Mesenchymal stem cell (in vitro differentiated cells and primary cell): ENCODE measurements around the gene REXO5.

Source experiments
- DNase-seq: peaks from one replicate; pipeline ENCODE4 v3.0.0-alpha.2; 2013
- H2AFZ ChIP-seq: one replicate; pipeline ENCODE4 v1.6.1; 2013; ENCODE audit warnings: low read depth, mild to moderate bottlenecking, control low read depth, inconsistent platforms, low read length, moderate library complexity
- H2AK5ac ChIP-seq: 2 replicates; pipeline ENCODE4 v1.6.1; 2013; ENCODE audit warnings: low read length, moderate library complexity, mild to moderate bottlenecking, inconsistent platforms; ENCODE audit not compliant: severe bottlenecking
- H2BK120ac ChIP-seq: one replicate; pipeline ENCODE4 v1.6.1; 2013; ENCODE audit warnings: low read depth, mild to moderate bottlenecking, inconsistent platforms, low read length, moderate library complexity
- H2BK12ac ChIP-seq, 2 experiments: one replicate each; pipeline ENCODE4 v1.6.1; 2013; ENCODE audit warnings: inconsistent platforms in 2 of 2, low read length in 2 of 2, mild to moderate bottlenecking in 2 of 2, moderate library complexity in 2 of 2, control low read depth in 1 of 2
- H2BK15ac ChIP-seq: one replicate; pipeline ENCODE4 v1.6.1; 2013; ENCODE audit warnings: mild to moderate bottlenecking, low read depth, inconsistent platforms; ENCODE audit not compliant: poor library complexity, severe bottlenecking
- H2BK5ac ChIP-seq: 2 replicates; pipeline ENCODE4 v1.6.1; 2013; ENCODE audit warnings: low read depth, mild to moderate bottlenecking, low read length, control low read depth, inconsistent platforms; ENCODE audit not compliant: poor library complexity, severe bottlenecking
- H3K14ac ChIP-seq, 2 experiments: one replicate each; pipeline ENCODE4 v1.6.1; 2013; ENCODE audit warnings: inconsistent platforms in 2 of 2, low read length in 2 of 2, control low read depth in 1 of 2, mild to moderate bottlenecking in 1 of 2, moderate library complexity in 1 of 2
- H3K18ac ChIP-seq, 2 experiments: one replicate each; pipeline ENCODE4 v1.6.1; 2013; ENCODE audit warnings: inconsistent platforms in 2 of 2, low read length in 2 of 2, control low read depth in 1 of 2, low read depth in 1 of 2, mild to moderate bottlenecking in 1 of 2
- H3K23ac ChIP-seq, 2 experiments: one replicate each; pipeline ENCODE4 v1.6.1; 2013; ENCODE audit warnings: inconsistent platforms in 2 of 2, low read length in 2 of 2, mild to moderate bottlenecking in 2 of 2, moderate library complexity in 2 of 2, control low read depth in 1 of 2
- H3K27ac ChIP-seq: 2 replicates; pipeline ENCODE4 v1.5.1; 2013; ENCODE audit warnings: mild to moderate bottlenecking, moderate library complexity, low read length, control low read depth, inconsistent platforms; ENCODE audit not compliant: poor library complexity, severe bottlenecking
- H3K27me3 ChIP-seq, 2 experiments: 2 replicates each; pipeline versions ENCODE4 v1.6.1 to v1.7.0; 2013; ENCODE audit warnings: low read length in 2 of 2, mild to moderate bottlenecking in 2 of 2, moderate library complexity in 2 of 2, control low read depth in 1 of 2, inconsistent platforms in 1 of 2; ENCODE audit not compliant: control insufficient read depth in 1 of 2, insufficient read depth in 1 of 2
- H3K36me3 ChIP-seq, 2 experiments: 2 replicates each; pipeline versions ENCODE4 v1.6.1 to v1.7.0; 2013; ENCODE audit warnings: low read length in 2 of 2, control low read depth in 1 of 2, inconsistent platforms in 1 of 2, low read depth in 1 of 2, mild to moderate bottlenecking in 1 of 2; ENCODE audit not compliant: insufficient read depth in 2 of 2, control insufficient read depth in 1 of 2
- H3K4ac ChIP-seq, 2 experiments: one replicate each; pipeline ENCODE4 v1.6.1; 2013; ENCODE audit warnings: inconsistent platforms in 2 of 2, low read length in 2 of 2, mild to moderate bottlenecking in 2 of 2, moderate library complexity in 2 of 2, control low read depth in 1 of 2, low read depth in 1 of 2
- H3K4me1 ChIP-seq: 2 replicates; pipeline ENCODE4 v1.6.1; 2013; ENCODE audit warnings: low read depth, low read length, control low read depth; ENCODE audit not compliant: control insufficient read depth, insufficient read depth
- H3K4me2 ChIP-seq: 2 replicates; pipeline ENCODE4 v1.6.1; 2013; ENCODE audit warnings: low read length, mild to moderate bottlenecking, inconsistent platforms; ENCODE audit not compliant: poor library complexity, severe bottlenecking
- H3K4me3 ChIP-seq, 2 experiments: 2 replicates each; pipeline versions ENCODE4 v1.5.1 to v1.7.0; 2013; ENCODE audit warnings: low read length in 2 of 2, mild to moderate bottlenecking in 2 of 2, control low read depth in 1 of 2, low read depth in 1 of 2; ENCODE audit not compliant: insufficient read depth in 1 of 2
- H3K79me1 ChIP-seq: replicated peaks from 2 replicates; pipeline ENCODE4 v1.6.1; 2013; ENCODE audit warnings: mild to moderate bottlenecking, control low read depth, low read length, inconsistent platforms; ENCODE audit not compliant: poor library complexity, severe bottlenecking
- H3K9ac ChIP-seq: 2 replicates; pipeline ENCODE4 v1.7.0; 2013; ENCODE audit warnings: mild to moderate bottlenecking, low read length, moderate library complexity
- H3K9me3 ChIP-seq: 2 replicates; pipeline ENCODE4 v1.7.0; 2013; ENCODE audit warnings: mild to moderate bottlenecking, low read length; ENCODE audit not compliant: control insufficient read depth
- H4K8ac ChIP-seq: one replicate; pipeline ENCODE4 v1.6.1; 2013; ENCODE audit warnings: inconsistent platforms, mild to moderate bottlenecking, low read length, moderate library complexity
- H4K91ac ChIP-seq: one replicate; pipeline ENCODE4 v1.6.1; 2013; ENCODE audit warnings: mild to moderate bottlenecking, low read length, inconsistent platforms
- WGBS: methylation state at CpG from one replicate; pipeline ENCODE4 v1.1.7; 2013; ENCODE audit warnings: mixed read lengths; 5-methylcytosine and 5-hydroxymethylcytosine counted together

Gene REXO5

GRCh38 chr16:20880867-20881502 lies 74.7 kb downstream of the REXO5 start:
- H3K4ac ChIP-seq: no peak overlapping the region
- no peak overlapping the region for H3K9ac ChIP-seq
- 91% methylated on average over 1 of the region's 3 CpGs for WGBS
- H2AFZ ChIP-seq: no peak overlapping the region
- H3K4me2 ChIP-seq: no peak overlapping the region
- H3K14ac ChIP-seq: no peak overlapping the region
- H2BK15ac ChIP-seq: no peak overlapping the region
- H3K9me3 ChIP-seq: no peaks in the 10 kb centered on the region
- H4K91ac ChIP-seq: no peak overlapping the region
- H2BK5ac ChIP-seq: no peak overlapping the region
- H3K79me1 ChIP-seq: peaks cover 1% of the 10 kb centered on the region
- H3K36me3 ChIP-seq: peaks cover 0 to 22% of the 10 kb centered on the region in 2 experiments
- no peak overlapping the region for H4K8ac ChIP-seq
- no peak overlapping the region for H3K4me3 ChIP-seq
- no peak for DNase-seq
- no peak overlapping the region for H3K18ac ChIP-seq
- peak overlapping the region; percentile 34 for H3K27ac ChIP-seq
- H3K23ac ChIP-seq: no peak overlapping the region
- no peaks in the 10 kb centered on the region for H3K27me3 ChIP-seq
- peaks cover 9% of the 10 kb centered on the region for H3K4me1 ChIP-seq
- no peak overlapping the region for H2BK12ac ChIP-seq
- H2BK120ac ChIP-seq: no peak overlapping the region
- no peak overlapping the region for H2AK5ac ChIP-seq

GRCh38 chr16:20881503-20881878 lies 75.2 kb downstream of the REXO5 start:
- no peak overlapping the region for H3K23ac ChIP-seq
- H3K27ac ChIP-seq: peak overlapping the region; percentile 22
- H3K4ac ChIP-seq: no peak overlapping the region
- no peak overlapping the region for H4K8ac ChIP-seq
- H3K36me3 ChIP-seq: peaks cover 0 to 25% of the 10 kb centered on the region in 2 experiments
- H3K9me3 ChIP-seq: no peaks in the 10 kb centered on the region
- H3K14ac ChIP-seq: no peak overlapping the region
- DNase-seq: no peak
- no peak overlapping the region for H2AFZ ChIP-seq
- no peak overlapping the region for H4K91ac ChIP-seq
- H3K79me1 ChIP-seq: peaks cover 1% of the 10 kb centered on the region
- no peak overlapping the region for H2BK5ac ChIP-seq
- H3K18ac ChIP-seq: no peak overlapping the region
- no peak overlapping the region for H2AK5ac ChIP-seq
- no peak overlapping the region for H3K4me2 ChIP-seq
- WGBS: 96% methylated on average over 6 of the region's 6 CpGs
- H3K4me3 ChIP-seq: no peak overlapping the region
- no peaks in the 10 kb centered on the region for H3K27me3 ChIP-seq
- no peak overlapping the region for H2BK120ac ChIP-seq
- H3K9ac ChIP-seq: no peak overlapping the region
- H2BK12ac ChIP-seq: no peak overlapping the region
- H3K4me1 ChIP-seq: peaks cover 9% of the 10 kb centered on the region
- no peak overlapping the region for H2BK15ac ChIP-seq

DNA sequence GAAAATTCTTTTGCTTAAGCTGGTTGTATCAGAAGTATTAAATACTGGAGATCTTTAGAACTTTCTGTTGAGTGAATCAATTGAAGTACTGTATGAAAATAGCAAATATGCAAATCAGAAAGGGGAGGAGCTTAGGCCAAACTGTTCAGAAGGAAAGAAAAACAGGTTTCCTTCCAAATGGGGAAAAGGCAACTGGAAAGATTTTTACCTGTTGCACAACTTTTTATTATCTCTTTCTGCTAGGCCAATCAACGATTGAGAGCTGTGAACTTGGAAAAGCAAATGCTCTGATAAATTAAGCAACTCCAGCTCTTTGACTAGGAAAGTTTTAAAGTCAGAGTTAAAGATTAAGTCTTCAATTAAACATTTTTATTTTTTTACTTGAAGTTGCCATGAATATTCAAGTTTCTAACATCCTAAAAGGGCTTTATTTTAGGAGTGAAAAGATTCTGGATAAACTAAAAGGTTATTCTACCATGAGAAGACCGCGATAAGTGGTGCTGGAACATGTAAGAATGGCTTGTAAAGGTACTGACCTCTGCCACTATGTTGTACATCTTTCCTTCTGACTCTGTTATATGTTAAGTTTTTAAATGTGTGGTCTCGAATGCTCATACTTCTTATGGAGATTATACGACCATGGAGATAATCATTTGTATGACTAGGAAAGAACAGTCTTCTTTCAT lies 77.4 kb downstream of the REXO5 start:
- Histone ChIP-seq H3K4me2 (no peak overlapping the region), H2AK5ac (no peak overlapping the region), H3K4me3 (no peak overlapping the region), H3K27ac (no peak overlapping the region), H3K27me3 (no peaks in the 10 kb centered on the region), H2BK15ac (no peak overlapping the region), H3K36me3 (peaks cover 5 to 31% of the 10 kb centered on the region in 2 experiments), H3K4me1 (peaks cover 8% of the 10 kb centered on the region), H3K14ac (no peak overlapping the region), H2BK12ac (no peak overlapping the region), H3K23ac (no peak overlapping the region), H3K9me3 (no peaks in the 10 kb centered on the region), H2BK120ac (no peak overlapping the region), H3K4ac (no peak overlapping the region), H4K91ac (no peak overlapping the region), H2BK5ac (no peak overlapping the region), H4K8ac (no peak overlapping the region), H3K9ac (no peak overlapping the region), H2AFZ (no peak overlapping the region), H3K79me1 (peaks cover 1% of the 10 kb centered on the region), H3K18ac (no peak overlapping the region)
- WGBS: 90% methylated on average over 3 of the region's 5 CpGs
- no peak for DNase-seq

DNA sequence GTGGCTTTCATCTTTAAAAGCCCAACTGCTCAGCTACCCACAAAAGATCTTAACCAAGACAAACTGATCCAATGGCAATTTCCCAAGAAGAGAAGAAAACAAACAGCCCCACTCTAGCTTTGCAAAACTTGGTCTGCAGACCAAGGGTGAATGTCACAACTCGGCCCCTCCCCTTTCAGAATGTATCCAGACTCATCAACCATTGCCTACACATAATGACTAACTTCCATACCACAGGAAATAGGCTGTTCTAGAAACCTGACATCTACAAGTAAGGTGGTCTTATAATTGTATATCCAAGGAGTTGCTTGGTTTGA lies 77.9 kb downstream of the REXO5 start:
- Histone ChIP-seq H3K4me3 (no peak overlapping the region), H4K91ac (no peak overlapping the region), H3K79me1 (peaks cover 1% of the 10 kb centered on the region), H2AFZ (no peak overlapping the region), H3K14ac (no peak overlapping the region), H3K36me3 (peaks cover 5 to 31% of the 10 kb centered on the region in 2 experiments), H3K27ac (no peak overlapping the region), H2BK15ac (no peak overlapping the region), H2BK5ac (no peak overlapping the region), H3K23ac (no peak overlapping the region), H3K4me2 (no peak overlapping the region), H2BK12ac (no peak overlapping the region), H3K27me3 (no peaks in the 10 kb centered on the region), H3K4me1 (peaks cover 8% of the 10 kb centered on the region), H2AK5ac (no peak overlapping the region), H3K4ac (no peak overlapping the region), H3K9ac (no peak overlapping the region), H3K18ac (no peak overlapping the region), H2BK120ac (no peak overlapping the region), H3K9me3 (no peaks in the 10 kb centered on the region), H4K8ac (no peak overlapping the region)
- no CpG with 5 or more reads among the region's 1 CpG for WGBS
- peak; percentile 87 for DNase-seq
